Mesothelial cell of epicardium (in vitro differentiated cells): Measurements from ENCODE around the gene CD59. TPM values are rescaled to one million over a fixed set of nuclear protein-coding genes. Genes with fewer than 3 reads are reported as not detected.

Experiments
- DNase-seq, 2 experiments: peaks; one replicate each; pipeline ENCODE4 v3.0.0; 2021; ENCODE audit warnings: low spot score in 2 of 2; ENCODE audit not compliant: unreplicated experiment in 2 of 2
- H3K27ac Mint-ChIP-seq: 2 replicates; pipeline ENCODE4 v1.8.0; 2021; ENCODE audit warnings: mixed read lengths
- H3K27me3 Mint-ChIP-seq: 2 replicates; pipeline ENCODE4 v1.8.0; 2021; ENCODE audit warnings: low read depth, mixed read lengths
- H3K36me3 Mint-ChIP-seq: 2 replicates; pipeline ENCODE4 v1.8.0; 2021; ENCODE audit warnings: mixed read lengths
- H3K4me1 Mint-ChIP-seq: 2 replicates; pipeline ENCODE4 v1.8.0; 2021; ENCODE audit warnings: mixed read lengths
- H3K4me3 Mint-ChIP-seq: 2 replicates; pipeline ENCODE4 v1.8.0; 2021; ENCODE audit warnings: mild to moderate bottlenecking, moderate library complexity, mixed read lengths
- H3K9me3 Mint-ChIP-seq: 2 replicates; pipeline ENCODE4 v1.8.0; 2021; ENCODE audit warnings: mixed read lengths
- total RNA-seq: library from RNA; stranded (reverse); gene quantifications from 3 replicates; pipeline ENCODE4 v1.2.1, GENCODE V29; 2021
- TF ChIP-seq, protein P1 (sequence below): fragments of 200-600 bp; sonication (generic); IDR thresholded peaks from one replicate; pipeline ENCODE4 v1.5.0; 2021; ENCODE audit warnings: antibody characterized with exemption; ENCODE audit not compliant: unreplicated experiment

CD59 gene
- total RNA-seq, 1 donor from 2014 or later, result 162 TPM

GRCh38 chr11:33656768-33657167 is 79.5 kb downstream of the CD59 start:
- H3K27me3 Mint-ChIP-seq, result no peaks in the 10 kb centered on the region
- TF ChIP-seq, protein P1, sequence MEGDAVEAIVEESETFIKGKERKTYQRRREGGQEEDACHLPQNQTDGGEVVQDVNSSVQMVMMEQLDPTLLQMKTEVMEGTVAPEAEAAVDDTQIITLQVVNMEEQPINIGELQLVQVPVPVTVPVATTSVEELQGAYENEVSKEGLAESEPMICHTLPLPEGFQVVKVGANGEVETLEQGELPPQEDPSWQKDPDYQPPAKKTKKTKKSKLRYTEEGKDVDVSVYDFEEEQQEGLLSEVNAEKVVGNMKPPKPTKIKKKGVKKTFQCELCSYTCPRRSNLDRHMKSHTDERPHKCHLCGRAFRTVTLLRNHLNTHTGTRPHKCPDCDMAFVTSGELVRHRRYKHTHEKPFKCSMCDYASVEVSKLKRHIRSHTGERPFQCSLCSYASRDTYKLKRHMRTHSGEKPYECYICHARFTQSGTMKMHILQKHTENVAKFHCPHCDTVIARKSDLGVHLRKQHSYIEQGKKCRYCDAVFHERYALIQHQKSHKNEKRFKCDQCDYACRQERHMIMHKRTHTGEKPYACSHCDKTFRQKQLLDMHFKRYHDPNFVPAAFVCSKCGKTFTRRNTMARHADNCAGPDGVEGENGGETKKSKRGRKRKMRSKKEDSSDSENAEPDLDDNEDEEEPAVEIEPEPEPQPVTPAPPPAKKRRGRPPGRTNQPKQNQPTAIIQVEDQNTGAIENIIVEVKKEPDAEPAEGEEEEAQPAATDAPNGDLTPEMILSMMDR, result no peak
- H3K4me1 Mint-ChIP-seq, result no peaks in the 10 kb centered on the region
- H3K27ac Mint-ChIP-seq, result no peak overlapping the region
- no peak for DNase-seq
- H3K9me3 Mint-ChIP-seq, result no peaks in the 10 kb centered on the region
- no peak overlapping the region for H3K4me3 Mint-ChIP-seq
- no peaks in the 10 kb centered on the region for H3K36me3 Mint-ChIP-seq

DNA sequence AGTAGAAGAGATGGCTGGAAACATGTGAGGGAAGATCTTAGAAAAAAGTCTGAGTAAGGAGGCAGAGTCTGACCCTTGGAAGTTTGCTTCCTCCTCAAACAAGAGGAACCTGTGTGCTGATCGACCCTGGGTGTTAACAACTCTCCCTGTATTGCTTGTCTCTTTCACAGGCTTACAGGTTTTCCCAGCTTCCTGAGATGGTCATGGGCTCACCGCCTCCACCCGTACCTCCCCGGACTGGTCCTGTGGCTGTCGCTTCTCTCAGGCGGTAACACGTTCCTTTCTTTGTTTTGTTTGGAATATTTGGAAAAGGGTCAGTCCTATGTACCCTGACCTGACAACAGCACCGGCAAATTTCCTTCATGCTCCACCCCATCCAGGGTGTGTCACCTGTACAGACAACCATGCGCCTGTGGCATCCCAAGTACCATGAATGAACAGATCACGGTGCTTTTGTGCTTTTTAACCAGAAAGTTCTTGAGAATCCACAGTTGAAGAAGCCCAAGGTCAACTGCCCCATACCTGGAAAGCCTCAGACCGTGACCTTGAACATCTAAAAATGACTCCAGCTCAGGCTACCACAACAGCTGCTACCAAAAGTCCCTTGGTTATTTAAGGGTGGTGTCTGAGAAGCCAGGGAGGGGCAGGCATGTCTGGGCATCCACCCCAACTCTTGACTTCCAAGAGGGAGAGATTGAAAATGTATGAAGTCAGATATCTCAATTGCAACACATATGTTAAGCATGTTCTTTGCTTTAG is 80.2 kb downstream of the CD59 start:
- DNase-seq, result no peak
- Mint-ChIP-seq H3K9me3 (no peaks in the 10 kb centered on the region), H3K36me3 (no peaks in the 10 kb centered on the region), H3K27ac (no peak overlapping the region), H3K27me3 (no peaks in the 10 kb centered on the region), H3K4me1 (no peaks in the 10 kb centered on the region), H3K4me3 (no peak overlapping the region)
- TF ChIP-seq, protein P1, result no peak

- Mint-ChIP-seq H3K4me1 (no peaks in the 10 kb centered on the region), H3K4me3 (no peak overlapping the region), H3K27me3 (no peaks in the 10 kb centered on the region), H3K27ac (no peak overlapping the region), H3K9me3 (no peaks in the 10 kb centered on the region), H3K36me3 (no peaks in the 10 kb centered on the region)
- TF ChIP-seq, protein P1, result no peak
- DNase-seq, result no peak
Measured at GRCh38 chr11:33654594-33654993, 81.6 kb downstream of the CD59 start.

Other genes with a start within 250 kb of the CD59 start
- 0.57 to 0.65 TPM in 2 of 3 replicates, not detected in the other for gene C11orf91, start 35.6 kb downstream of the CD59 start, total RNA-seq
- 28.7 to 29.3 TPM (median 28.9 TPM) in 3 replicates for gene FBXO3, start 38.1 kb upstream of the CD59 start, total RNA-seq
- gene LMO2, start 155.7 kb upstream of the CD59 start, total RNA-seq, result 2.9 to 4.5 TPM (median 3.9 TPM) in 3 replicates